Heart left ventricle (tissue), 13 donors: ENCODE results near the gene GPRIN1.

Experiments
- POLR2A ChIP-seq, 2 donors: fragments of 450-650 bp; IDR thresholded peaks; one replicate each; pipeline ENCODE4 v1.6.1; 2017; ENCODE audit warnings: antibody characterized with exemption in 2 of 2, mild to moderate bottlenecking in 2 of 2, moderate library complexity in 2 of 2
- TF ChIP-seq, protein P1 (sequence below), 12 donors: fragments of 200-600 bp; sonication (generic) in 4 of 12; IDR thresholded peaks; one replicate each; pipeline versions ENCODE4 v1.5.0 to v1.8.0; 2018 to 2022; ENCODE audit warnings: antibody characterized with exemption in 12 of 12, mild to moderate bottlenecking in 5 of 12
- donor health status: ischemic (EF 13 %, LVEDD 7.1; RV severe dilation, severe dysfunction).
- donor health status: DM: no; HTN: yes; CAD: no.
- donor health status: DM: no; HTN: no; CAD: no.
- donor health status: ischemic (EF 25% LVEDD 6.9; RV normal size, moderate dysfunction).
- donor health status: ischemic (EF 25% LVEDD 5.7; RV mildly dilated, moderate dysfunction).
- donor health status: ischemic (EF 35%, LVEDD 5.7; RV mildly dilated, moderate dysfunction).
- donor health status: nonischemic (EF 11% LVEDD 7.7; RV severe dilation, severe dysfunction).
- donor health status: DM: yes; HTN: yes; CAD: no.
- donor health status: PGD.
- donor health status: ischemic (EF 29% LVEDD 5.4; RV normal size, mild dysfunction).
- donor health status: nonischemic (EF 23%, LVEDD 6.1; RV moderate dilation, normal function).

DNA sequence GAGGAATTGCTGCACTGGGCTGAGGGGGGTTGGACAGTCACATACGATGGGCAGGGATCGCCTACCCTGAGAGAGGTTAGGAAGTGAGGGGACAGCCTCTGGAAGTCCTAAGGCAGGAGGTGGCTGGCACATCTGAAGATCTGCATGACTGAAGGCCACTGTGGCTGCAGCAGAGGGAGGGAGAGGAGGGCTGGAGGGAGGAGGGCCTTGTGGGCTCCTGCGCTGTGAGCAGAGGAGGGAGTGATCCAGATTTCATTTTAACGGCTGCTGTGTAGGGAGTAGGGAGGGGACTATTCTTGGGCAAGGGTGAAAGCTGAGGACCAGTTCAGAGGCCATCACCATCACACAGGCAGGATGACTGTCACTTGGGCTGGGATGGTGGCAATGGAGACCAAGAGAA is 27.6 kb upstream of the GPRIN1 start:
- TF ChIP-seq, protein P1, sequence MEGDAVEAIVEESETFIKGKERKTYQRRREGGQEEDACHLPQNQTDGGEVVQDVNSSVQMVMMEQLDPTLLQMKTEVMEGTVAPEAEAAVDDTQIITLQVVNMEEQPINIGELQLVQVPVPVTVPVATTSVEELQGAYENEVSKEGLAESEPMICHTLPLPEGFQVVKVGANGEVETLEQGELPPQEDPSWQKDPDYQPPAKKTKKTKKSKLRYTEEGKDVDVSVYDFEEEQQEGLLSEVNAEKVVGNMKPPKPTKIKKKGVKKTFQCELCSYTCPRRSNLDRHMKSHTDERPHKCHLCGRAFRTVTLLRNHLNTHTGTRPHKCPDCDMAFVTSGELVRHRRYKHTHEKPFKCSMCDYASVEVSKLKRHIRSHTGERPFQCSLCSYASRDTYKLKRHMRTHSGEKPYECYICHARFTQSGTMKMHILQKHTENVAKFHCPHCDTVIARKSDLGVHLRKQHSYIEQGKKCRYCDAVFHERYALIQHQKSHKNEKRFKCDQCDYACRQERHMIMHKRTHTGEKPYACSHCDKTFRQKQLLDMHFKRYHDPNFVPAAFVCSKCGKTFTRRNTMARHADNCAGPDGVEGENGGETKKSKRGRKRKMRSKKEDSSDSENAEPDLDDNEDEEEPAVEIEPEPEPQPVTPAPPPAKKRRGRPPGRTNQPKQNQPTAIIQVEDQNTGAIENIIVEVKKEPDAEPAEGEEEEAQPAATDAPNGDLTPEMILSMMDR (IDR thresholded peaks at IDR 0.05) = no peak
- no peak for TF ChIP-seq POLR2A (IDR thresholded peaks at IDR 0.05)
